NCI-H1048 (cell line): Measurements from ENCODE around the gene HTRA1.

ENCODE experiments used
- DNase-seq: peaks from one replicate; lab custom pipeline; 2025; lab: John Stamatoyannopoulos, UW

The HTRA1 gene

DNA sequence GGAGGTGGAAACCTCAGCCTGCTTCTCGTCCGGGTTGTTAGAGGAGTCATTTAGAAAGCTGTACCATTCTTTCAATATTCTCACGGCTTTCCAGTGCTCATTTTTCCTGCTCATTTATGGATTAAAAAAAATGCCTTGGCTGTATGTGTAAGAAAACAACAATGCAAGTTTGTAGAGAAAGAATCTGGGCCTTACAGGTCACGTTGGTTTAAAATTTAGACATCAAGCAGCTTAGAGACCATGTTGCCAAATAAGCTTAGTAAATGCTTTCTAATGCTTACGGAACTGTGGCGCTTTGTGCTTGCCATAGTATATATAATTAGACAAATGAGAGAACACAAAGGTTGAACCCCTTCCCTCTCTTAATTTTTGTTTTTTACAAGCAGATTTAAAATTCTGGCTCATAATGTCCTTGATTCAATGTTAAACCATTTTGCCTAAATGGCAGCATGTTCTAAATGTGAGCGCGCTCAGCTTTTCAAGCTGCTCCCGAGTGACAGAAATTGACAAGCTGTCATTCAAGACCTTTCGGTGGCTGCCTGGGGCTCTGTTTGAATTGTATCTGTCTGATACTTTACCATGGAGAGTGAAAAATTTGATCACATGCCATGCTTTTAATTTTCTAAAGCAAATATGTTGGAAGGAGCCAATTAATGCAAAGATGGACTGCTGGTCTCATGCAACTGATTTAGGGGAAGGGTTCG is 5.8 kb upstream of the HTRA1 start:
- DNase-seq, result no peak

GRCh38 chr10:122457934-122458333 is 3.4 kb upstream of the HTRA1 start:
- no peak for DNase-seq

DNA sequence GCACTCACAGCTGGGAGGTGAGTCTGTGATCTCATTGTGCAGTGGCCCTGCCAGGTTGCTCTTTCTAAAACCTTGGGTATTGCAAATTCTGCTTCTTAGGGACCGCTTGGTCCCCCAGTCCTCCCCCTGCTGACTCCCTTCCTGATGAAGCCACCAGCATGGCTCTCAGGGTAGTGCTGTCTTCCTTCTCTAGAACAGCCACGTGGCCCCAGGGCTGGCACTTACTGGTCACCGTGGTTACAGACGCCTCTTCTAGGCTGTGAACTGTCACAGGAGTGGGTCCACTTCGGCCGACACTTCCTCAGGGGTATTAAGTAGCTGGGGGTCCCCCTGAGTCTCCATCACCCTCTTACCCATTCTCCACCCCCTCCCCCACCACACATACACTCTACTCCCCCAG is 2.7 kb upstream of the HTRA1 start:
- DNase-seq, result no peak

- no peak for DNase-seq
These were observed 1.6 kb upstream of the HTRA1 start for GRCh38 chr10:122459561-122460273.

- DNase-seq, result no peak
These were observed 461 bp upstream of the HTRA1 start for GRCh38 chr10:122460891-122461293.

GRCh38 chr10:122461729-122462532 is 578 bp downstream of the HTRA1 start:
- no peak for DNase-seq

DNA sequence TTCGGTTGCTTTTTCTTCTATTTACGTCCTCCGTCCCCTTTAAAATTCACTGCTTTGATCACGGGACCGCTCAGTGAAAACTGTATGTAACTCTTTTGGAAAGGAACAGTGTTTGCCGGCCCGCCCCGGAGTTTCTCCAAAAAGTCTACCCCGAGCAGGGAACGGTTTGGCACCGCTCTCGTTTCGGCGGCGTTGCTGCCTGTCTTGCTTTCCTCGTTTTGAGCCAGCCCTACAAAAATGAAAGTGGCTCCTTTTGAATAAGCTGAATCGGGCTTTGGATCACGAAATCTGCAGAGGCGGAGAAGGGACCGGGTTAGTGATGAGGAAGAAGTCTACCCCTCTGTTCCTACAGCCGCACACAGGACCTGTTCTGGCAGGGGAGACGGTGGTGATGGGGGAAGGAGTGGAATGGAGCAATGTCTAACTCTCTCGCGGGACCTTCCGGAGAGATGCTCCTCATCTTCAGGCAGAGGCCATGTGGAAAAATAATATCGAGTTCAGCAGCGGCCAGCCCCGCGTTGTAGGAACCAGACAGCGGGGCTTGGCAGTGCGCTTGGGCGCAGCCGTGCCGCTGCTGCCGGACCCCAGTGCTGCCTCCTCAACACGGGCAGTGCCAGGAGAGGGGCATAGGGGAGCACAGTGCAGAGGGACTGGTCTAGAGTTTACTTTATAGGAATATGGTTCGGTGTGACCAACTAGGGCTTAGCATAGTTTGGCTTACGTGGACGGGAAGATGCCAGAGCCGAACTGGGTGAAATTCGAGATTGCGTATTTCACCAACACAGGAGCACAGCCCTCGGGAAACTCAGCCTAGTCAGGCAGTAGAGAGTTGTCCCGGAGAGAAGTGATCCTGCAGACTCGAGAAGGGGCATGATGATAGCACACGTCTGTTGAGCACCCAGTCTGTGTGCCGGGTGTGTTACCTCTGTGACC is 1.4 kb downstream of the HTRA1 start:
- DNase-seq, result no peak

GRCh38 chr10:122463466-122464249 is 2.3 kb downstream of the HTRA1 start:
- no peak for DNase-seq

DNA sequence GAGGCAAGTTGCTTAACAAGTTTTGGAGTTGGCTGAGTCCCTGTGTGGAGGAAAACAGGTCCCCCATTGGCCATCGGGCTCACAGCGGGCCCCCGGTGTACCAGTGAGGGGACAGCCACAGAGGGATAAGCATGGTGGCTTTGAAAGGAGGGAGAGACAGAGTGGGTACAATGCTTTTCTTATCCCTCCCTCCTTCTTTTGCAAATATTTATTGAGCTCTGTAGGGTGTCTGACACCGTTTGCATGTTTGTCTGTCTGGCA is 2.8 kb downstream of the HTRA1 start:
- DNase-seq, result no peak

GRCh38 chr10:122464586-122464985 is 3.2 kb downstream of the HTRA1 start:
- DNase-seq, result no peak

- DNase-seq, result no peak
These were observed 4.2 kb downstream of the HTRA1 start for GRCh38 chr10:122465401-122466040.

DNA sequence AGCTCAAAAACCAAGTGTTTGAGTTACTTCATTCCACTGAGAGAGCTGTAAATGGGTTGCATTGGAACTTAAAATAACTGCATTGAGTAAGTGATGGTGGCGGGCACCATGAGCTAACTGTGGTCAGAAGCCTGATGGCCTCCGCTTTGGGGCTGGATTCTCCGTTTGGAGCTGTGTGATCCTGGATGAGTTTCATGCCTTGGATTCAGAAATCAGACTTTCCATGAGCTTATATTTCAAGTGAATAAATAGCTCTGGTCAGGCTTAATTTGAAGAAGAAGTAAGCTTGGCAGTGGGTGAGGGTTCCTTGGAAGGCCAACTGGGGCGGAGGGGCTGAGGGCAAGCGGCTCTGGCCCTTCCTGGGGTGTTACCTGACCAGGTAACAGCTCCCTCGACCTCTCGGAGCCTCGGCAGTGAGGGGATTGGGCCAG is 5.6 kb downstream of the HTRA1 start:
- no peak for DNase-seq

GRCh38 chr10:122467701-122468100 is 6.3 kb downstream of the HTRA1 start:
- no peak for DNase-seq

- no peak for DNase-seq
These were observed 7.1 kb downstream of the HTRA1 start for GRCh38 chr10:122468307-122468925.

- no peak for DNase-seq
These were observed 7.8 kb downstream of the HTRA1 start for GRCh38 chr10:122468926-122469781.

DNA sequence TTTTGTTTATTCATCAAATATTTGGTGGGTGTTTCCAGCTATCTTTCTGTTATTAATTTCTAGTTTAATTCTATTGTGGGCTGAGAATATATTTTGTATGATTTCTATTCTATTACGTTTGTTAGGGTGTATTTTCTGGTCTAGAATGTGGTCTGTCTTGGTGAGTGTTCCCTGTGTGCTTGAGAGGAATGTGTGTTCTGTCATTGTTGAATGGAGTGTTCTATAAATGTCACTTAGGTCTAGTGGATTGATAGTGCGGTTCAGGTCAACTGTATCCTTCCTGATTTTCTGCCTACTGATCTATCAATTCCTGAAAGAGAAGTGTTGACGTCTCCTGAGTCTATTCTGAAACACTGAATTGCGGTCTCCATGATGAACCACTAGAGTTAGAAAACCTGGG is 8.5 kb downstream of the HTRA1 start:
- DNase-seq, result no peak

DNA sequence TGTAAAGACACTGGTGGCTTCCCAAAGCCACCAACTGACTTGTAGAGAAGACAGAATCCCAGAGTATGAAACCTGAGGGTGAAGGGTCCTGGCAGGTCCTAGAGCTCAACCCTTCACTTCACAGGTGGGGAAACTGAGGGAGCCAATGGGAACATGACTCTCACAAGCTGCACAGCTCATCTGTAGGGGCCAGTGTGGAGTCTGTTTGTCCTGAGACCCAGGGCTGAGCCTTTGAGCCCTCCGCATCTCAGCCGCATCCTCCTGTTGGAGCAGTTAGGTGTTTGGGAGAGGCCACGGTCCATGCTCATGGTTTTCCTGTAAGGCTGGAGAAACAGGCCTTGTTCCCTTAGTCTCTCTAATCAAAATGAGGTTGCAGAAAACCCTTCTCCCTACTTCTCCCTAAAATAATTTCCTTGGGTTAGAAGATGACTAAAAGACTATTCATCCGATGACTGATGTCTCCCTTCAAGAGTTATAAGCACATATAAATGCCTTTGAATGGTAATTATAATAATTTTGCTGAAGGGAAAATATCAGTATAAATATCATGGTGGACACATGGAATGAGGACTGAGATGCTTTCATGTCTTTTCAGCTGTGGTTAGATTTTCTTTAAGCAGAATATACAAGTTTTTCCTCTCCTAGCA is 10.3 kb downstream of the HTRA1 start:
- no peak for DNase-seq

DNA sequence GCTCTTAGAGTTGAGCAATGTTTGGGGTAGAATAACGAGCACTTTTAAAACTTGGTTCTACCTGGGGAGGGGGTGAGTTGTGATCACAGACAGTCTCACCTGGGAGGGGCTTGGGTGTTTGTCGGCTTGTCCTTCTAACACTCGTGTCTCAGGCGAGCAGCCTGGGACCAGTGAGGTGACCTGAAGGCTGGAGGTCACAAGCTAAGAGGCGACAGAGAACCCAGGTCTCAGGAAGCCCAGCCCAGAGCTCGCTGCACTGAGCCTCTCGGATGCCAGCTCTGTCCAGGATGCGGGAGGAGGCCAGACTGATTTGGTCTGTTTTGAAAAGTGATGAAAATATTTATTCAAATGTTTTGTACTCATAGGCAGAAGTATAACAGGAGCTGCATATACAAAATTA is 11.8 kb downstream of the HTRA1 start:
- no peak for DNase-seq
